Measurements from ENCODE around the gene TAC4. TPM values are rescaled to one million over a fixed set of nuclear protein-coding genes. Genes with fewer than 3 reads are reported as not detected.

TAC4 gene
- total RNA-seq, 1 experiment from 2014 or later = not detected

DNA sequence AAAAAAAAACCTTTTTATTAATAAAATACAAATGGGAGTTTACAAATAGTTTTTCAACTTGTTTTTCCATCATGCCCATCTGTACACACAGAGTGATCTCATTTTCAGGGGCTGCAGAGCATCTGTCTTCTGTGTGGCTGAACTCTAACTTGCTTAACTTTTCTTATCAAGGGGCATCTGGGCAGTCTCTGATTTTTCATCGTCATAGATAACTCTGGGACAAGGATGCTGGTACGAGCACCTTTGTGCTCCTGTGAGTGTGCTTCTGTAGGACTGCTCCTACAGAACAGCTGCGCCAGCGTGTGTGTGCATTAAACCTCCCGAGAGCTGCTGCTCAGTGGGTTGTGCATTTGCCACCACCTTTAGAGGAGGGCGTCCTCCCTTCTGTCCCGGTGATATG lies 34.6 kb upstream of the TAC4 start:
- Histone ChIP-seq H2BK12ac (ENCODE audit: insufficient read length, low read depth, low read length) (no peak overlapping the region), H2AK5ac (ENCODE audit: insufficient read length, low read length) (no peak overlapping the region), H3K4me1 (ENCODE audit: insufficient read depth, low read length) (peaks cover 1% of the 10 kb centered on the region; the same call in 1 of the 2 replicates), H3K23ac (ENCODE audit: insufficient read length, low read depth, low read length) (no peak overlapping the region), H2AFZ (ENCODE audit: low read length) (no peak overlapping the region), H2BK120ac (ENCODE audit: low read depth, low read length, poor library complexity, severe bottlenecking) (no peak overlapping the region), H2BK20ac (ENCODE audit: low read depth, low read length, poor library complexity, severe bottlenecking) (no peak overlapping the region), H3K9ac (ENCODE audit: extremely low read depth, insufficient read length, low read length) (no peak overlapping the region), H3K79me2 (ENCODE audit: insufficient read depth, low read length) (no peaks in the 10 kb centered on the region), H3K18ac (ENCODE audit: insufficient read length, low read depth, low read length) (no peak overlapping the region), H4K5ac (ENCODE audit: insufficient read length, low read depth, low read length) (no peak overlapping the region), H3K9me3 (ENCODE audit: control insufficient read depth, low read depth, low read length) (no peaks in the 10 kb centered on the region), H3K79me1 (ENCODE audit: insufficient read depth, low read depth, low read length, poor library complexity, severe bottlenecking) (no peaks in the 10 kb centered on the region), H3K27me3 (ENCODE audit: insufficient read depth, low read length) (peaks cover 3% of the 10 kb centered on the region; the same call in 1 of the 2 replicates), H3K56ac (ENCODE audit: insufficient read length, low read depth, low read length) (no peak overlapping the region), H3K27ac (ENCODE audit: insufficient read length, low read depth, low read length) (no peak overlapping the region), H3K4me2 (ENCODE audit: insufficient read depth, insufficient read length, low read length) (no peak overlapping the region), H3K23me2 (ENCODE audit: insufficient read length, low read depth, low read length, poor library complexity, severe bottlenecking) (peaks cover 11% of the 10 kb centered on the region), H3K14ac (ENCODE audit: insufficient read depth, low read length) (no peak overlapping the region), H4K91ac (ENCODE audit: insufficient read length, low read depth, low read length) (no peak overlapping the region), H3T11ph (ENCODE audit: low read length) (no peak overlapping the region), H3K4ac (ENCODE audit: low read depth, low read length) (no peak overlapping the region), H2BK5ac (ENCODE audit: insufficient read length, low read length) (no peak overlapping the region), H2BK15ac (ENCODE audit: low read depth, low read length) (no peak overlapping the region), H4K20me1 (ENCODE audit: control insufficient read depth, insufficient read depth, insufficient read length) (no peaks in the 10 kb centered on the region), H4K8ac (replicated peaks; ENCODE audit: insufficient read length, low read depth, low read length) (no peak overlapping the region)
- H3K36me3 Mint-ChIP-seq (ENCODE audit: insufficient read depth in 1 of 3, low read depth in 3 of 3) = no peaks in the 10 kb centered on the region
- H3K4me3 Mint-ChIP-seq = no peak overlapping the region
- TF ChIP-seq, protein P1, sequence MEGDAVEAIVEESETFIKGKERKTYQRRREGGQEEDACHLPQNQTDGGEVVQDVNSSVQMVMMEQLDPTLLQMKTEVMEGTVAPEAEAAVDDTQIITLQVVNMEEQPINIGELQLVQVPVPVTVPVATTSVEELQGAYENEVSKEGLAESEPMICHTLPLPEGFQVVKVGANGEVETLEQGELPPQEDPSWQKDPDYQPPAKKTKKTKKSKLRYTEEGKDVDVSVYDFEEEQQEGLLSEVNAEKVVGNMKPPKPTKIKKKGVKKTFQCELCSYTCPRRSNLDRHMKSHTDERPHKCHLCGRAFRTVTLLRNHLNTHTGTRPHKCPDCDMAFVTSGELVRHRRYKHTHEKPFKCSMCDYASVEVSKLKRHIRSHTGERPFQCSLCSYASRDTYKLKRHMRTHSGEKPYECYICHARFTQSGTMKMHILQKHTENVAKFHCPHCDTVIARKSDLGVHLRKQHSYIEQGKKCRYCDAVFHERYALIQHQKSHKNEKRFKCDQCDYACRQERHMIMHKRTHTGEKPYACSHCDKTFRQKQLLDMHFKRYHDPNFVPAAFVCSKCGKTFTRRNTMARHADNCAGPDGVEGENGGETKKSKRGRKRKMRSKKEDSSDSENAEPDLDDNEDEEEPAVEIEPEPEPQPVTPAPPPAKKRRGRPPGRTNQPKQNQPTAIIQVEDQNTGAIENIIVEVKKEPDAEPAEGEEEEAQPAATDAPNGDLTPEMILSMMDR (conservative IDR thresholded peaks at IDR 0.05) = no peak
- H3K27ac Mint-ChIP-seq = no peak overlapping the region
- H3K4me1 Mint-ChIP-seq = peaks cover 35 to 51% of the 10 kb centered on the region in 2 experiments
- H3K9me3 Mint-ChIP-seq = no peaks in the 10 kb centered on the region; a peak in 1 of 5 replicates
- no peak for DNase-seq
- WGBS (ENCODE audit: extremely low coverage, insufficient read length, low lambda C conversion rate) = no CpG with 5 or more reads among the region's 7 CpGs
- H3K27me3 Mint-ChIP-seq (ENCODE audit: low read depth) = peaks cover 55% of the 10 kb centered on the region
